ENCODE measurements around the gene ZDHHC16. TPM values are rescaled to one million over a fixed set of nuclear protein-coding genes. Genes with fewer than 3 reads are reported as not detected.

Gene ZDHHC16
- total and polyA plus RNA-seq, 12 donors: 13.4 to 49.6 (median 19.2) TPM

DNA sequence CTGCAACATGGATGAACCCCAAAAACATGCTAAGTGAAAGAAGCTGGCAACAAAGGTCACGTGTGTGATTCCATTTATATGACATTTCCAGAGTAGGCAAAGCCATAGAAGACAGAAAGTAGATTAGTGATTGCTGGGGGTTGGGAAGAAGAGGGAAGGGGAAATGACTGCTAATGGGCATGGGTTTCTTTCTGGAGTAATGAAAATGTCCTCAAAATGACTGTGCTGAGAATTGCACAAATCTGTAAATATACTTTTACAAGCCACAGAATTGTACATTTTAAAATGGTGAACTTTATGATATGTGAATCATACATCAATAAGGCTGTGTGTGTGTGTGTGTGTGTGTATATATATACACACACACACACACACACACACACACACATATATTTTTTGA, 36.4 kb downstream of the ZDHHC16 start:
- Histone ChIP-seq H3K36me3 (peaks cover 0 to 83% (median 35%) of the 10 kb centered on the region in 9 donors), H3K4me3 (no peak overlapping the region), H3K27ac (no peak overlapping the region), H3K4me1 (peaks cover 0 to 35% (median 10%) of the 10 kb centered on the region in 9 donors), H3K27me3 (no peaks in the 10 kb centered on the region), H3K9me3 (no peaks in the 10 kb centered on the region)
- TF ChIP-seq, protein P1, sequence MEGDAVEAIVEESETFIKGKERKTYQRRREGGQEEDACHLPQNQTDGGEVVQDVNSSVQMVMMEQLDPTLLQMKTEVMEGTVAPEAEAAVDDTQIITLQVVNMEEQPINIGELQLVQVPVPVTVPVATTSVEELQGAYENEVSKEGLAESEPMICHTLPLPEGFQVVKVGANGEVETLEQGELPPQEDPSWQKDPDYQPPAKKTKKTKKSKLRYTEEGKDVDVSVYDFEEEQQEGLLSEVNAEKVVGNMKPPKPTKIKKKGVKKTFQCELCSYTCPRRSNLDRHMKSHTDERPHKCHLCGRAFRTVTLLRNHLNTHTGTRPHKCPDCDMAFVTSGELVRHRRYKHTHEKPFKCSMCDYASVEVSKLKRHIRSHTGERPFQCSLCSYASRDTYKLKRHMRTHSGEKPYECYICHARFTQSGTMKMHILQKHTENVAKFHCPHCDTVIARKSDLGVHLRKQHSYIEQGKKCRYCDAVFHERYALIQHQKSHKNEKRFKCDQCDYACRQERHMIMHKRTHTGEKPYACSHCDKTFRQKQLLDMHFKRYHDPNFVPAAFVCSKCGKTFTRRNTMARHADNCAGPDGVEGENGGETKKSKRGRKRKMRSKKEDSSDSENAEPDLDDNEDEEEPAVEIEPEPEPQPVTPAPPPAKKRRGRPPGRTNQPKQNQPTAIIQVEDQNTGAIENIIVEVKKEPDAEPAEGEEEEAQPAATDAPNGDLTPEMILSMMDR (IDR thresholded peaks at IDR 0.05): no peak
- DNase-seq (no peak), ATAC-seq (no peak)
- 77 to 84% methylated on average over 1 of the region's 1 CpG for WGBS, 2 donors
- intact Hi-C loops (cut with DNase I): no loop called here

DNA sequence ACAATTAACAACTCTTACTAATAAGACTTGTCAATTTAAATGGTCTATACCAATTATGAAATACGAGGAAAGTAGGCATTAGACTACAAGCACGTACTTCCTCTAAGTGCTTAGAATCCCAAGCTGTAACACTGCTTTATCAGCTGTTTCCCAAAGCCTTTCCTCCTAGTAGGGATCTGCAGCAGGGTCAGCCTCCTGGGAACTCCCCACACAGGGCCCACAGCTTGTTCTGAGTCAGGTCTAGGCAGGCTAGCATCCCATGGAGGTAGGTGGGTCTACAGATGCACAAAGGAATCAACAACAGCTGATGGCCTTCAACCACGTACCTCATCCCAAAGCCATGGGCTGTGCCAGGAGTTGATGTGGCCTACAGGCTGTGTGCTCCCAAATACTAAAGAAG, 37.5 kb downstream of the ZDHHC16 start:
- Histone ChIP-seq H3K4me3 (no peak overlapping the region), H3K27me3 (no peaks in the 10 kb centered on the region), H3K4me1 (peaks cover 0 to 45% (median 10%) of the 10 kb centered on the region in 9 donors), H3K36me3 (peaks cover 0 to 72% (median 30%) of the 10 kb centered on the region in 9 donors), H3K9me3 (no peaks in the 10 kb centered on the region), H3K27ac (peak overlapping the region in 3 of 10 donors; percentile 9 to 61 (median 52))
- TF ChIP-seq, protein P1 (IDR thresholded peaks at IDR 0.05): no peak
- DNase-seq: no peak
- intact Hi-C loops (cut with DNase I): no loop called here
- peak in 4 of 8 donors; percentile 35 to 47 (median 42) for ATAC-seq
- 71 to 73% methylated on average over 3 of the region's 3 CpGs for WGBS, 2 donors

DNA sequence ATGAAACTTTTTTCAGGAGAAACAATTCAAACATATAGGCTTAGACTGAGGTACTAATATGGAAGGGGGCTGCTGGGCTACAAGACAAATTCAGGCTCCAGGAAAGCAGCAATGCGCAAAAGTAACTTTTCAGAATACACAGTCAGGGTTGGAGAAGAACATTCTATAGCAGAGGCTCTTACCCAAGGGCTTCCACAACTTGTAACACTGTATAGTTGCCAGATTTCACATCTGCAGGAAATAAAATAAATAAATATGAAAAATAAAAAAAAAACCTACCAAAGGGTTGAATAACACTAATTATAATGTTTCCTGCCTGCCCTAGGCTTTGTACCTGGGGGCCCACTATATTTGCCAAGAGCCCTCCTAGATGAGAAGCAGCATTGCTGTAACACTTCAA, 37.9 kb downstream of the ZDHHC16 start:
- H3K27ac ChIP-seq: peak overlapping the region in 4 of 10 donors; percentile 3 to 61 (median 30)
- peaks cover 0 to 49% (median 14%) of the 10 kb centered on the region in 9 donors for H3K4me1 ChIP-seq
- no peak overlapping the region for H3K4me3 ChIP-seq
- H3K36me3 ChIP-seq: peaks cover 0 to 68% (median 28%) of the 10 kb centered on the region in 9 donors
- DNase-seq (no peak), ATAC-seq (no peak)
- H3K9me3 ChIP-seq: no peaks in the 10 kb centered on the region
- intact Hi-C loops (cut with DNase I): no loop called here
- WGBS, 2 donors: 95 to 100% methylated on average over 1 of the region's 1 CpG
- H3K27me3 ChIP-seq: no peaks in the 10 kb centered on the region
- TF ChIP-seq, protein P1 (IDR thresholded peaks at IDR 0.05): no peak

DNA sequence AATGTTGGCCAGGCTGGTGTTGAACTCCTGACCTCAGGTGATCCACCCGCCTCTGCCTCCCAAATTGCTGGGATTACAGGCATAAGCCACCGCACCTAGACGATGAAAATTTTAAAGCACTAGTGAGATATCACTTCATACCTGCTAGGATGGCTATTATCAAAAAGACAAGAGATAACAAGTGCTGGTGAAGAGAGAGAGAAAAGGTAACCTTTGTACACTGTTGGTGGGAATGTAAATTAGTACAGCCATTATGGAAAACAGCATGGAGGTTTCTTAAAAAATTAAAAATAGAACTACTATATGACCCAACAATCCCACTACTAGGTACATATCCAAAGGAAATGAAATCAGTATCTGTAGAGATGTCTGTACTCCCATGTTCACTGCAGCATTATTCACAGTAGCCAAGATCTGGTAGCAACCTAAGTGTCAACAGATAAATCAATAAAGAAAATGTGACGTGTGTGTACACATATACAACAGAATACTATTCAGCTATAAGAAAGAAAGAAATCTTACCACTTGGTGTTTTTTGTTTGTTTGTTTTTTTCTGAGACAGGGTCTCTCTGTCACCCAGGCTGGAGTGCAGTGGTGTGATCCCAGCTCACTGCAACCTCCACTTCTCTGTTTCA, 39.8 kb downstream of the ZDHHC16 start:
- 75 to 80% methylated on average over 4 of the region's 4 CpGs for WGBS, 2 donors
- no peak for ATAC-seq
- TF ChIP-seq, protein P1 (IDR thresholded peaks at IDR 0.05): no peak
- no peak overlapping the region for H3K4me3 ChIP-seq
- no peak for DNase-seq
- peaks cover 0 to 49% (median 10%) of the 10 kb centered on the region in 9 donors for H3K36me3 ChIP-seq
- peaks cover 0 to 68% (median 30%) of the 10 kb centered on the region in 9 donors for H3K4me1 ChIP-seq
- no peak overlapping the region for H3K27ac ChIP-seq
- no peaks in the 10 kb centered on the region for H3K27me3 ChIP-seq
- intact Hi-C loops (cut with DNase I): no loop called here
- H3K9me3 ChIP-seq: no peaks in the 10 kb centered on the region
